Right kidney (tissue), 1 donor: ENCODE results near the gene CHMP4B.

Source experiments
- DNase-seq: peaks from one replicate; pipeline ENCODE4 v3.0.0-alpha.2; 2016

CHMP4B gene

GRCh38 chr20:33862709-33863403 is 51.7 kb downstream of the CHMP4B start:
- peak; percentile 47 for DNase-seq

DNA sequence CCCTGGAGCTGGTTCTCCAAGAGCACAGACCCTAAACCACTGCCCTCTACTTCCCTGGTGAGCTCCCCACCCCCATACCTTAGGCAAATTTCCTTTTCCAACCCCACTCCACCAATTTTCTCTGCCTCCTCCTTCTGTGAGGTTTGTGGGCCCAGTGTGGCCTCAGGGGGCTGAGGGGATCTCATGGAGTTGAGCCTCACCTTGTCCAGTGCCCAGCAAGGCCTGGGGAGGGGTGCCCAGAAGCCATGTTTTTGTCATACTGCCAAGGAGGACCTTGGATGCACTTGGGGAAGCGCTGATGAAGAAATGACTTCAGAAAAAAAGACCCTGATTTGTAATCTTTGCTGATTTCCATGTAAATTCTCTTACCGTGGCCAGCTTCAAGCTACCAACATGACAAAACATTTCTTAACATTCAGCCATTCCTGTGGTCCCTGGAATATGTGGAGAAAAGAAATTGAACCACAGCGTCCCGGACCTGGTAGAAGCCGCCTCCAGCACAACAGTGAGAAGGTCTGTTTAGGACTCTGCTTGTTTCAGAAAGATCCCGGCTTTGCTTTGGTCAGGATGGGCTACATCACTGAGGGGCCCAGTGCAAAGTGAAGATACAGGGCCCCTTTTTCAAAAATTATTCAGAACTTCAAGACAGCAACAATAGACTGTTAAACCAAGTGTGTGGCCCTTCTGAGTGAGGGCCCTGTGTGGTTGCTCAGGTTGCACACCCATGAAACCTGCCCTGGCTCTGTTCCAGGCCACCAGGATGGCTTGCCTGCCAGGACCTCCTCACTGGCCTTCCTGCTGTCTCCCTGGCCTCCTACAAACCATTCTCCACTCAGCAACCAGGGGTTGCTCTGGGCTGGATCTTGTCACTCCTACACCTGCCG is 52.5 kb downstream of the CHMP4B start:
- no peak for DNase-seq

- DNase-seq: no peak
These were observed 53.3 kb downstream of the CHMP4B start for GRCh38 chr20:33864324-33864963.

DNA sequence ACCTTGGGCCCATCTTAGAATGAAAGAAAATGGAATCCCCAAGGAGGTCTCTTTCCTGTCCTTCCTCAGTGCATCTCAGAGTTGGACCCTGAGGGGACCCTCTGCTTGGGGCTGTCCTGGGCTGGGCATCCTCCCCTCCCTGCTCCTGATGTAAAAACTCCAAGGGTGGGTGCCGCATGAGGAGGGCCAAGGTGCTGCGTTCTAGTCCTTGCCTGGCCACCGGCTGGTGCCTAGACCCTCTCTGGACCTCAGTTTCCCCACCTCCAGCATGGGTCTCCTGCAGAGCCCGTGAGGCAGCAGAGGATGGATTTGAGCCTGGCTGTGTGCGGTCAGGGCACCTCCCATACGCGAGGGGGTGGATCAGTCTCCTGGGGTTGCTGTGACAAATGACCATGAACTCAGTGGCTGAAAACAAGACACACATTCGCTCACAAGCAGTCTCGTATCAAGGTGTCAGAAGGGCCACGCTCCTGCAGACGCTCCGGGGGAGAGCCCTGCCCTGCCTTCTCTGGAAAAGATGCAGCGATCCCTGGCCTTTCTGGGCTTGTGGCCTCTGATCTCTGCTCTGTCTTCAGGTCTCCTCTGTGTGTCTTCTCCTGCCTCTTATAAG is 54.7 kb downstream of the CHMP4B start:
- DNase-seq: no peak

GRCh38 chr20:33866398-33867100 is 55.4 kb downstream of the CHMP4B start:
- DNase-seq: no peak

GRCh38 chr20:33868042-33868441 is 56.9 kb downstream of the CHMP4B start:
- no peak for DNase-seq

DNA sequence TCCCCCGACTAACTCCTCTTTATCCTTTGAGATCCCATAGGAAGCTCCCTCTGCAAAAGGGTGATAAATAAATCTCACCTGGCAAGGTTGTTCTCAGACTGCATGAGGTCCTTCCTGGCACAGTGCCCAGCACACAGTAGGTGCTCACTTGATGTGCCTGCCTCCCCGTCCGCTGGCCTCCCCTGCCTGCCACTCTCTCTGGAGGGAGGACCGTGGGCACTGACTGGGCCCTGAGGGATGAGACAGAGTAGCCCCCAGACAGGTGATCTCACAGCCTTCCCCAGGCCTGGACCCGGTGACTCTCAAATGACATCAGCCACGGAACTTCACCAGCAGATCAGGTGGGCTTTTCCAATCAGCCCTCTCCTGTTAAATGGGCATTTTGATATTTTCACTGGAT is 57.4 kb downstream of the CHMP4B start:
- no peak for DNase-seq

DNA sequence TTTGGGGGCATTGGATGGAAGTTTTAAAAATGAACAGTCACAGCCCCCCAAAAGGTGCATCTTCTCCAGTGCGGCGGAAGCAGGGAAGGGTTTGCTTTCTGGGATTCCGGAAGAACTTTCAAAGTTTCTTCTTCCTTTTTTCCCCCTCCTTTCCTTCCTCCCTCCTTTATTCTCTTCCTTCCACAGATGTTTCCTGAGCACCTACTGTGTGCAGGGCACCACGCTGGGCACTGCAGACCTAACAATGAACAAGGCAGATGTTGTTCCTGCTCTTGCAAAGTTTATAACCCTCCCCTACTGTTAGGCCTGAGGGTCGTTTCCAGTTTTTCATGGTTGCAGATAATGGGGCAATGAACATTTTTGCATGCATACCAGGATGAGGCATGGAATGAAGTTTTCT is 58.1 kb downstream of the CHMP4B start:
- DNase-seq: no peak

GRCh38 chr20:33871362-33871761 is 60.2 kb downstream of the CHMP4B start:
- DNase-seq: no peak

- DNase-seq: no peak
These were observed 63.0 kb downstream of the CHMP4B start for GRCh38 chr20:33874129-33874528.

- DNase-seq: no peak
These were observed 63.9 kb downstream of the CHMP4B start for GRCh38 chr20:33875055-33875454.

- no peak for DNase-seq
These were observed 64.4 kb downstream of the CHMP4B start for GRCh38 chr20:33875534-33876026.

DNA sequence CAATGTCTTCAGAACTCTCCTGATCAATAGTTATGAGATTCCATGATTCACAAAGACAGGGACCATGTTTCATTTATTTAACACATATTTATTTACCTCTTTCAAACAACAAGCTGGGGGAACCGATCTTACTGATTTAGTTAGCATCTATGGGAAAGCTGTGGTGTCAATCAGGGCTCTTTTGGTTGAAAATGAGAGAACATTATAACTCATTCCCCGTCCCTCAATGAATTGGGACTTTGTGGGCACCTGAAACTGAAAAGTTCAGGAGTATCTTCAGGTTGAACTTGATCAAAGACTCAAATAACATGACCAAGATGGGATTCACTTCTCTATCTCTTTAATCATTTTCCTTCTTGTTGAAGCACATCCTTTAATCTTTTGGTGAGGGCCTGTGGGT is 67.4 kb downstream of the CHMP4B start:
- DNase-seq: no peak

DNA sequence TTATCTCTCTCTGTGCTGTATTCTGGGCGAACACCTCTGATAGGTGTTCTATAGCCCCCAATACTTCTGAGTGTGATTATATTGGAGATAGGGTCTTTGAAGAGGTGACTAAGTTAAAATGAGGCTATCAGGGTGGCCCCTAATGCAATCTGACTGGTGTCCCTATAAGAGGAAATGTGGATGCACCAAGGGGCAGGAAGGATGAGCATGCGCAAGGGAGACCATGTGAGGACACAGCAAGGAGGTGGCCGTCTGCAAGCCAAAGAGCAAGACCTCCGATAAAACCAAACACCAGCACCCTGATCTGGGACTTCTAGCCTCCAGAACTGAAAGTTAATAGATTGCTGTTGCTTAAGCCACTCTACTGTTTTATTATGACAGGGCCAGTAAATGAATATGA is 69.2 kb downstream of the CHMP4B start:
- no peak for DNase-seq

DNA sequence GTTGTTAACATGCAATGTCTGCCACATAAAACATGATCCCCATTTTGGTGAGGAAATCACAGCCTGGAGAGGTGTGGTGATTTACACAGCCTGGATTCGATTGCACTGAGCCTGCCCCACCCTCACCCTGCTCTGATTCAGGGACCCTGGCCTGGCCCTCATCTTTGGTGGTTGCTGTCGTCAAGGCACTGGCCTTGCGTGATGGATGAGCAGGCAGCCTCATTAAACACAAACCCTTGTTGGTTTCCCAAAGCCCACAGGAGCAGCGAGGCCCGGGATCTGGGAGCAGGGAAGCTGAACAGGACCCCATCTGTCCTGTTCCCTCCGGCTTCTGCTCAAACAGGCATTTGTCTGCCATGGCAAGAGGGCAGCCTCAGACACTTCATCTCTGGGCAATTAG is 70.8 kb downstream of the CHMP4B start:
- no peak for DNase-seq

DNA sequence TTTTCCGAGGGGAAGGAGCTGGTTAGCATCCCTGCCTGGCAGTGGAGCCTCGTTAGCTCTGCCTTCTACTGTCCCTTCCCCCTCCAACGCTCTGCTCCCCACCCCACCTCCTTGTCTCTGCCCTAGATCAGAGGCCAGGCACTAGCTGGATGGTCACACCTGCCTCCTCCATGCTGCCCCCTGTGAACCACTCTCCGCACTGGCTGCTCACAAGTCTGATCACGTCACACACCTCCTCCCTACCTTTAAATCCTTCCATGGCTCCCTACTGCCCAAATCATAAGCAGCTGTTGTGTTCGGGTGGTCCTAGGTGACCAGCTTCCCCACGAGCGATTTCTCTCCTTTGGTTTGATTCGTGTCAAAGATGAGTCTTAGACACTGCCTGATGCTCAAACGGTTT is 71.3 kb downstream of the CHMP4B start:
- DNase-seq: no peak

DNA sequence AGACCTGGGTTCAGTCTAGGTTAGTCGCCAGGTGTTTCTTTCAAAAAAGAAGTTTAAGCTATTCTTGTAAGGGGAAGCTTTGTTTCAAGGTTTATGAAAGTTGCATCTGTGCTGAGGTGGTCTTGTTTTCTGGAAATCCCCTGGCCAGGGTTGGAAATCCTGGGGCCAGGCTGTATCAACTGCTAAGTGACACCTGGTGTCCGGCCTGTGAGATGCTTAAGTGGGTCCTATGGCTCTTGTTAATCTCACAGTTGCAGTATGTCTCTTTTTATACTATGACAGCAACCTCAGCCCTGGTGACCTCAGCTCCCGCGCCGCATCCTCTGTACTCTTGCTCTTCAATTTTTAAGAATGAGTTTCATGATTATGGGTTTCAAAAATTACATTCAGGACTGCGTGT is 72.0 kb downstream of the CHMP4B start:
- DNase-seq: no peak

- no peak for DNase-seq
These were observed 73.5 kb downstream of the CHMP4B start for GRCh38 chr20:33884633-33885032.

DNA sequence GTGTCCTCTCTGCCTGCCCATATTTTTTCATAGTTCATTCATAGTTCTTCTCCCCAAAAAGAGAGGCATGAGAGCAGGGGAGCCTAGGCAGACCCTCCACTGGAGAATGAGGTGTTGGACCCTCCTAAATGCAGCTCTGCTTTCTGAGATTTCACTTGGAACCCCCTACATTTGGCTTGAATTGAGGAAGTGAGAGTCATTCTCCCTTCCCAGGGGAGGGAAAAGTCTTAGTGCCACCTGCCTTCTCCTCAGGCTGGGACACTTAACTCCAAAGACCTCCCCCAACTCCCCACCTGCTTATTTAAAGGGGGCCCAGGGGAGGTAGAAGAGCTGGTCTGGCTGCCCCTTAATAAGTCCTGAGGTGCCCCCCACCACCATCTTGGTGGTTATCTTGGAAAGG is 78.2 kb downstream of the CHMP4B start:
- DNase-seq: no peak

GRCh38 chr20:33890557-33890956 is 79.4 kb downstream of the CHMP4B start:
- no peak for DNase-seq

DNA sequence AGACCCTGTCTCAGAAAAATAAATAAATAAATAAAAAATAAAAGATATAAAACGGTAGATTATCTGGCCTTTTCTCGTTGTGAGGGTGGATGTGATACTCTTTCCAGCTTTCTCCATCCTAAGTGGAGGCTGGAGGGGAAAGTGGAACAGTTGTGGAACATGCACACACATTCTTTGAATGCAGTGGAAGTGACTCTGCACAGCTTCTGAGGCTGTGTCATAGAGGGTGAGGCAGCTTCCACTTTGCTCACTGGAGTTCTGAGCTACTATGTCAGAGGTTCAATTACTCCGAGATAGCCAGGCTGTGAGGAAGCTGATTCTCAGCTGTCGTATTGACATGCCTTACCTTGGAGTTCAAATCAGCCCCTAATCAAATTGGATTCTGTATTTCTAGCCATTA is 82.2 kb downstream of the CHMP4B start:
- no peak for DNase-seq

DNA sequence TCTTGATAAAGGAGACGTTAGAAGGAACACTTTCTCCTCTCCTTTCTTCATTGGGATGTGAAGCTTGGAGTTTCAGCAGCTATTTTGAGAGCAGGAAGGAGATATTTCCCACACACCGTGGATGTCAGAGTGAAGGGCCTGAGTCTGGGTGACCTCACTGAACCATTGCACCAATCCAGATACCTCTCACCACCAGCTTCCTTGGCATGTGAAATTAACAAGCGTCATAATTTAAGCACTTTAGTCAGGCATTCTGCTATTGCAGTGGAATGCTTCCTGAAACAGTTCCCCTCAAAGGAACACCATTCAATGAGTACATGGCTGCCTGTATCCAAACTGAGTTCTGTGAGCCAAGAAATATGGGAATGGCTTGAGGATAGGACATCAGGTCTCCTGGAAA is 83.7 kb downstream of the CHMP4B start:
- DNase-seq: no peak
